NCI-H69 (cell line): ENCODE results near the gene FBXL13.
A peak's percentile ranks its signal among the peaks of the same experiment; 100 is the strongest.
"Not testable (repeated sequence)": the region's sequence is repeated elsewhere in the genome, so short reads cannot be mapped to it uniquely, and the experiment has no call there.

Experiments
- DNase-seq: peaks from one replicate; lab custom pipeline; 2025; lab: John Stamatoyannopoulos, UW

Gene FBXL13

GRCh38 chr7:103079836-103080235 lies 5.2 kb upstream of the FBXL13 start:
- DNase-seq: no peak

GRCh38 chr7:103078226-103078625 lies 3.6 kb upstream of the FBXL13 start:
- not testable (repeated sequence) for DNase-seq

GRCh38 chr7:103077318-103077717 lies 2.7 kb upstream of the FBXL13 start:
- no peak for DNase-seq

- no peak for DNase-seq
Observed at GRCh38 chr7:103076764-103077163, 2.2 kb upstream of the FBXL13 start.

- peak; percentile 82 for DNase-seq
Observed at GRCh38 chr7:103075337-103075918, 832 bp upstream of the FBXL13 start.

- DNase-seq: no peak
Observed at GRCh38 chr7:103073989-103074518, 542 bp downstream of the FBXL13 start.

GRCh38 chr7:103071000-103071399 lies 3.6 kb downstream of the FBXL13 start:
- DNase-seq: no peak

- DNase-seq: no peak
Observed at GRCh38 chr7:103068414-103069403, 5.9 kb downstream of the FBXL13 start.

GRCh38 chr7:103065667-103066066 lies 8.9 kb downstream of the FBXL13 start:
- DNase-seq: peak; percentile 54

GRCh38 chr7:103063895-103064294 lies 10.7 kb downstream of the FBXL13 start:
- no peak for DNase-seq

- DNase-seq: no peak
Observed at GRCh38 chr7:103059471-103059870, 15.1 kb downstream of the FBXL13 start.

- DNase-seq: no peak
Observed at GRCh38 chr7:103058122-103058521, 16.5 kb downstream of the FBXL13 start.

GRCh38 chr7:103056006-103056405 lies 18.6 kb downstream of the FBXL13 start:
- DNase-seq: not testable (repeated sequence)

GRCh38 chr7:103051519-103051918 lies 23.1 kb downstream of the FBXL13 start:
- DNase-seq: no peak

- DNase-seq: peak; percentile 20
Observed at GRCh38 chr7:103048833-103049232, 25.8 kb downstream of the FBXL13 start.

GRCh38 chr7:103041815-103042214 lies 32.8 kb downstream of the FBXL13 start:
- not testable (repeated sequence) for DNase-seq

GRCh38 chr7:103037823-103038739 lies 36.5 kb downstream of the FBXL13 start:
- DNase-seq: peak; percentile 86

GRCh38 chr7:103037476-103037822 lies 37.1 kb downstream of the FBXL13 start:
- peak; percentile 23 for DNase-seq

- not testable (repeated sequence) for DNase-seq
Observed at GRCh38 chr7:103034318-103034717, 40.3 kb downstream of the FBXL13 start.

GRCh38 chr7:103031781-103032180 lies 42.8 kb downstream of the FBXL13 start:
- DNase-seq: no peak

GRCh38 chr7:103031024-103031423 lies 43.6 kb downstream of the FBXL13 start:
- DNase-seq: no peak

- DNase-seq: peak; percentile 12
Observed at GRCh38 chr7:103025341-103025740, 49.3 kb downstream of the FBXL13 start.
